HuH-7 (cell line): Measurements from ENCODE around the gene TBCD.

Experiments used
- DNase-seq: peaks from one replicate; pipeline ENCODE4 v3.0.0; 2011; ENCODE audit warnings: low spot score

TBCD gene

DNA sequence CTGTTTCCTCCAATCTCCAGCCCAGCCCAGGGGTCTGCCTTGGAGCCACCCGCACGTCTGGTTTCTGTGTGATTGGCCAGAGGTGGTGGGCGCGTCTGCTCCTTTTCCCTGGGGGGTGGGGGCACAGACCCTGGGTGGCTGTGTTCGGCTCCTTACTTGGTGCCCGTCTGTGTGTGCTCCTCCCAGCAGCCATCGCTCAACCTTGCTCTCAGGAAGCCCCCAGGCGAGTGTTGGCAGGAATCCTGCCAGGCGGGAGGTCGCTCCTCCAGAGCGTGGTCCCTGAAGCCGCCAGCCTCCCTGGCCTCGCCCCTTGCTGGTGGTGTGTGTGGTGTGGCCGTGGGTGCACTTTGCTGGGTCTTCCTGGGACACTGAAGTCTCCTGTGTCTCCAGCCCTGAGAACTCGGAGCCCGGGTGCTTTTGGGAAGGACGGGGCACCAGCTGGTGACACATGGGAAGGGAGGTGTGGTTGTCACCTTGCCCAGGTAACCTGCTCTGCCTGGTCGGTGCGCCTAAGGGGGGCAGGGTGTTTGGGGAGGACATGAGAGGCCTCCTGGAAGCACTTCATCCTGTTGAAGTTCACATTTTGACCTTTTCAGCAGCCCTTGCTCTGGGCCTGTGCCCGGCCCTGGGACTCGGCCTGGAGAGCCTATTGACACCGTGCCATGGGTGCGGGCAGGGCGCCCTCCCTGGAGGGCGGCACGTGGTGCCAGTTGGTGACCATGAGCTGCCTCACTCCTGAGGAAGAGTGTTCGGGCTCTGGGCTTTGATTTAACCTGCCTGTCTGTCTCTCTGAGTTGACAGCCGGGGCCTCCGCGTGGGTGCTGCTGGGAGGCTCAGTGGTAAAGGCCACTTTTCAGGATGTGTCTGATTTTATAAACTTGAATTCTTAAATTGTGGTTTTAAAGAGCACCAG lies 137.0 kb downstream of the TBCD start:
- DNase-seq = no peak

DNA sequence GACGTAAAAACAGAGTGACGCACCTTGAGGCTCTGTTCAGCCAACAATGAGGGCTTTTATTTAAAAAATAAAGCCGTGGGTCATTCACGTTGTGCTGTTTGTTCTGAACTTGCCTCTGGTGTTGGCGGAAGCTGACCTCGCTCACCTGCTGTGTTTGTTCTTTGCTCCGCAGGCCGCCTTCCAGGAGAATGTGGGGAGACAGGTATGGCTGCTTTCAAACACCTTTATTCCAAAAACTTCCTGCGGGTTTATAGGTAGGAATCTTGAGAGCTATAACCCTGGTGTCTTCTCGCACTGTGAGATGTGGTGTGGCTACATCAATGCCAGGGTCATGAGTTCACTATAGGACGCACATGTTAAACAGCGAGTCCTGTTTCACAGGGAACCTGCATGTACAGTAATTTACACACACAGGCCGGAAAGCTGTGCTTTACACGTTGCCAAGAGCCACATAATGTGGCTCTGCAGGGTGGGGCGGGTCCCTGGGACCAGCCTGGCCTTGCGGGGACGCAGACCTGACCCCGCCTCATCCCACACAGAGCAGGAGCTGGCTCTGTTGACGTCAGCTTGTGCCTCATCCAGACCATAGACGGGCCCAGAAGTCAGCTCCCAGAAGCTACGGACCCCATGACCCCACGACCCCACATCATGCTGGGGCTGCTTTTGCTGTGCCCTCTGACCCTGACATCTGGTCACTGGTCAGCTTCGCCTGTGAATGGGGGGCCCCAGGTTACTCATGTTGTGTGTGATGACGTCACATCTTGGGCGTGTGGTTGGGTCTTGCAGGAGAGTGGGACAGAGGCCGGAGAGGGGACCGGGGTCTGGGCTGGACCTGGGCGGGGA lies 137.9 kb downstream of the TBCD start:
- peak; percentile 64 for DNase-seq

- DNase-seq = no peak
Measured at GRCh38 chr17:82890339-82890730, 138.5 kb downstream of the TBCD start.

GRCh38 chr17:82890926-82891678 lies 139.2 kb downstream of the TBCD start:
- no peak for DNase-seq

DNA sequence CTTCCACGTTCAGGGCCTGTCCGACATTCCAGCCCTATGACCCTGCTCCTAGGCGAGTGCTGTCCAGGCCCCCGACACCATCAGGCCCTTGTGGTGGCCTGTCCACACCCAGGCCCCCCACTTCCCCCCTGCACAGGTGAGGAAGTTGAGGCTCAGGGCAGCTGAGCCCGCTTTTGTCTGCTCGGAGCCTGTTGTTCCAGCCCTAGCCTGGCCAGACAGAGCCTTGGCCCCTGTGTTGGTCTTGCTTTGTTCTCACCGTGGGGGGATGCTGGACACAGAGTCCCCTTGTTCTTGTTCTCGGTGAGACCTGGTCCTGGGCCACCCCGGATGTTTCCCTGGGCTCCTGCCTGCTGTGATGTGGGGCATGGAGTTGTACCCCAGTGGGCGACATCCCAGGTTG lies 140.0 kb downstream of the TBCD start:
- no peak for DNase-seq

- no peak for DNase-seq
Measured at GRCh38 chr17:82892899-82893565, 141.2 kb downstream of the TBCD start.

DNA sequence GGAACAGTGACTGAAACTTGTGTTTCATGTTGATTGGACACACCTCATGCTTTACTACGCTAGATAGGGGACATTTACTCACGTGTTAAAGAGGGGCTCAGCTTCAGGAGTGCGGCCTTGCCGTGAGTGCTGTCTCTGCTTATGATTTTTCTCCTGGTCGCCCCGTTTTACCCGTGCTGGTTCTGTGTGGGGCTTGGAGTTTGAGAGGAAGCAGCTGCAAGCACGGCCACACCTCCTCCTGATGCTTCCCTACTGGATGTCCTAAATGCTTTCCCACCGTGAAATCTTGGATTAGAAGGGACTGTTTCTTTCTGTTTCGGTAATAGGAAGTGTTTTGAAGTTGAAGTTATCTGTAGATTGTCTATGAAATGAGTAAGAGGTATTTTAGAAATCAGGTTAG lies 141.9 kb downstream of the TBCD start:
- DNase-seq = no peak

GRCh38 chr17:82894389-82894788 lies 142.5 kb downstream of the TBCD start:
- no peak for DNase-seq

DNA sequence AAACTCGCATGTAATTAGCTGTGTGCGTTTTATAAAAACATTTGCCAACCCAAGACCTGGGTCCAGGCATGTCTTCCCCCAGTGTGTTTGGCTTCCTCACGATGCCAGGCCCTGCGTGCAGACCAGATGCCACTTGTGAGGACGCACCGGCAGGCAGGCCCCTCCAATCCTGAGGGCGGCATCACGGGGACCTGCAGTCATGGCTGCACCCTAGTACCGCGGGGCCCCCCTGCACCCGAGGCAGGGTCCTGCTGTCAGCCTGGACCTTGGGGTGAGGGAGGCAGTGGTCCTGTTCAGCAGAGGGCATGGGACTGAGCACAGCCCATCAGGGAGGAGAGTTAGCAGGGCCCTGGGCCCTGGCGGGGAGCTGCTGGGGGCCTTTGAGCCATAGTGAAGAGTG lies 143.2 kb downstream of the TBCD start:
- DNase-seq = no peak

GRCh38 chr17:82896071-82897000 lies 144.5 kb downstream of the TBCD start:
- DNase-seq = no peak

GRCh38 chr17:82897514-82898249 lies 145.8 kb downstream of the TBCD start:
- no peak for DNase-seq

GRCh38 chr17:82898976-82899514 lies 147.2 kb downstream of the TBCD start:
- no peak for DNase-seq

- DNase-seq = no peak
Measured at GRCh38 chr17:82899941-82900340, 148.1 kb downstream of the TBCD start.

DNA sequence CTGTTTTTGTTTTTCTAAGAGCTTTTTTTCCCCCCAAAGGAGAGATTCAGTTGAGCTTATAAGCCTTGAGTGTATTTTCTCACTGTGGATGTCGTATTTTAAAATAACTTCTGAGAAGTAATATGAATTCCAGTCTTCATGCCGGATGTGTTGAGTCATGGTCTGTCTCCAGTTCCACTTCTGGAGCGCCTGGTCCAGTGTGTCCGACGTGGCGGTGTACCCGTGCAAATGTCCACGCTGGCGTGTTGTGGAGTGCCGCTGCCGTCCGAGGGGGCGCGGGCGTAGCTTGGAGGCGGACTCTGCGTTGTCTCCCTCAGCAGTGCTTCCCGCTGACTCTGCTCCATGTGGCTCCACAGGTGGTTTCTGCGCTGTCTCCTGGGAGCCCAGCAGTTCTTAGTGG lies 148.9 kb downstream of the TBCD start:
- no peak for DNase-seq

DNA sequence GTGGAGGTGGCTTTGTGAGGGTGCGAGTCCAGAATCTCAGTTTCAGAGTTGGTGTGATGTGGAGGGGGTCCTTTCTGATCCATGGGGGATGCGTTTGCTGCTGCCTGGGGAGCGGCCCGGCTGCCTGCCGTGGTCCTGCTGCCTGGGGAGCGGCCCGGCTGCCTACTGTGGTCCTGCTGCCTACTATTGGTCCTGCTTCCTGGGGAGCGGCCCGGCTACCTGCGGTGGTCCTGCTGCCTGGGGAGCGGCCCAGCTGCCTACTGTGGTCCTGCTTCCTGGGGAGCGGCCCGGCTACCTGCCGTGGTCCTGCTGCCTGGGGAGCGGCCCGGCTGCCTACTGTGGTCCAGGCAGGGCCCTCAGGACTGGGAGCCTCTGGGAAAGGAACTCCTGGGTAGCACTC lies 149.5 kb downstream of the TBCD start:
- DNase-seq = no peak

GRCh38 chr17:82901856-82902255 lies 150.0 kb downstream of the TBCD start:
- DNase-seq = no peak

- no peak for DNase-seq
Measured at GRCh38 chr17:82902972-82903874, 151.4 kb downstream of the TBCD start.

DNA sequence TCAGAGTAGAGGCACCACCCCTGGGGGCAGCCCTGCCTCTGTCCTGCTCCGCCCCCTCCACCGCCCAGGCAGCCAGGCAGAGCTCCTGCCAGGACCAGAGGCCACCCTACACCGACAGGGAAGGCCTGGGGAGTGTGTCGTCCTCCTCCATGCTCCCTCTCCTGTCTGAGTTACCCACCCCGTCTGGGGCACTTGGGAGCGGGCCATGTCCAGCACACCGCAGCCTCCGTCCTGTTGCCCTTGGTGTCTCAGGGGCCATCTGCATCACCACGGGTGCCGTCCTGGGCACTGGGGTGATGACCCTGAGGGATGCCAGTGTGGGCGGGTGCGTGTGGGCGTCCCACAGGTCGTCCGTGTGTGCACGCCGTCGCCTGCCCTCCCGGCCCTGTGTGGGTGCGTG lies 153.3 kb downstream of the TBCD start:
- DNase-seq = no peak
